Neural cell (in vitro differentiated cells): ENCODE measurements around the gene ALPG.

Source experiments
- CTCF ChIP-seq: fragments of 450-650 bp; IDR thresholded peaks from 2 replicates; pipeline ENCODE4 v1.5.1; 2014; ENCODE audit warnings: antibody characterized with exemption, mild to moderate bottlenecking, moderate library complexity; ENCODE audit not compliant: poor library complexity, severe bottlenecking
- EZH2 ChIP-seq: fragments of 200-600, 300-800 bp; shearing (Covaris generic), sonication (generic); IDR thresholded peaks from 2 replicates; pipeline ENCODE4 v1.6.1; 2014; ENCODE audit warnings: antibody characterized with exemption, low read length, borderline replicate concordance, mild to moderate bottlenecking; ENCODE audit not compliant: insufficient read depth, poor library complexity, severe bottlenecking
- MXI1 ChIP-seq: fragments of 450-650 bp; conservative IDR thresholded peaks from 2 replicates; pipeline ENCODE4 v1.6.1; 2014; ENCODE audit warnings: antibody characterized with exemption, mild to moderate bottlenecking; ENCODE audit not compliant: poor library complexity, severe bottlenecking
- POLR2AphosphoS5 ChIP-seq: IDR thresholded peaks from 2 replicates; pipeline ENCODE4 v1.6.1; 2012
- TAF1 ChIP-seq: IDR thresholded peaks from 2 replicates; pipeline ENCODE4 v1.6.1; 2012; ENCODE audit warnings: low read depth

- TF ChIP-seq POLR2AphosphoS5 (no peak), MXI1 (no peak), EZH2 (no peak), TAF1 (no peak), CTCF (no peak)
Observed at GRCh38 chr2:232458051-232458660, 51.5 kb downstream of the ALPG start.
